Breast epithelium (tissue), 3 donors: Measurements from ENCODE around the gene DDIT4.

ENCODE experiments used
- CTCF ChIP-seq, 3 donors: fragments of 450-650 bp; IDR thresholded peaks; one replicate each; pipeline ENCODE4 v1.5.1; 2016 to 2017; ENCODE audit warnings: antibody characterized with exemption in 3 of 3, mild to moderate bottlenecking in 3 of 3, moderate library complexity in 3 of 3
- POLR2AphosphoS5 ChIP-seq, 3 donors: sonication (generic); formaldehyde crosslinking; IDR thresholded peaks; one replicate each; pipeline ENCODE4 v1.6.1; 2017; ENCODE audit warnings: antibody characterized with exemption in 3 of 3

DNA sequence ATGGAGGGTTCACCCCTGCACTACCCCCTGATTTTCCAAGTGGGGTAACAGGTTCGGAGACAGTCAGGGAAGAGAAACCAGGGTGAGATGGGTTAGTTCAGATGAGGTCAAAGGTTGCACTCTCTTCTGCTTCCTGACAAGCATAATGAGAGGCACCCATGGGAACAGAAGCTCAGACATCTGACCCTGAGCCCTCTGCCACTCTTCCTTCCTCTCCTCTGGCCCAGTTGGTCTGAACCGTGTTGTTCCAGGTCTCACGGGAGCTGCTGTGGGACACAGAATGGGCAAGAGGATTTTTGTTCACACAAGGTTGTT is 42.6 kb downstream of the DDIT4 start:
- no peak for TF ChIP-seq CTCF (IDR thresholded peaks at IDR 0.05)
- no peak for TF ChIP-seq POLR2AphosphoS5 (IDR thresholded peaks at IDR 0.05)
